PFSK-1 (cell line): Measurements from ENCODE around the gene EIF2S2.

Source experiments
- FOXP2 ChIP-seq: optimal IDR thresholded peaks from 2 replicates; pipeline ENCODE3; 2011; ENCODE audit warnings: borderline replicate concordance, control low read depth, inconsistent platforms; ENCODE audit not compliant: insufficient read depth; ENCODE audit errors: extremely low read length, extremely low read depth
- POLR2AphosphoS5 ChIP-seq: IDR thresholded peaks from 2 replicates; pipeline ENCODE4 v1.6.1; 2012; ENCODE audit warnings: low read depth, mild to moderate bottlenecking, control low read depth, low read length, moderate library complexity
- SIN3A ChIP-seq: IDR thresholded peaks from 2 replicates; pipeline ENCODE4 v1.6.1; 2012; ENCODE audit warnings: mild to moderate bottlenecking, low read length, moderate library complexity, borderline replicate concordance; ENCODE audit not compliant: insufficient read depth
- TAF1 ChIP-seq: IDR thresholded peaks from 2 replicates; pipeline ENCODE4 v1.6.1; 2012; ENCODE audit warnings: low read length, control low read depth, borderline replicate concordance; ENCODE audit not compliant: insufficient read depth

- TF ChIP-seq TAF1 (no peak), SIN3A (no peak), POLR2AphosphoS5 (no peak), FOXP2 (no peak)
Observed at GRCh38 chr20:34047917-34048316, 64.1 kb downstream of the EIF2S2 start.
